ENCODE data around the gene CELSR3.
A peak's percentile ranks its signal among the peaks of the same experiment; 100 is the strongest.

CELSR3 gene

GRCh38 chr3:48614044-48614443 lies 48.6 kb downstream of the CELSR3 start:
- Histone ChIP-seq H3K27ac (peak overlapping the region in 1 of 21 experiments; percentile 14), H3K4me3 (no peak overlapping the region)

DNA sequence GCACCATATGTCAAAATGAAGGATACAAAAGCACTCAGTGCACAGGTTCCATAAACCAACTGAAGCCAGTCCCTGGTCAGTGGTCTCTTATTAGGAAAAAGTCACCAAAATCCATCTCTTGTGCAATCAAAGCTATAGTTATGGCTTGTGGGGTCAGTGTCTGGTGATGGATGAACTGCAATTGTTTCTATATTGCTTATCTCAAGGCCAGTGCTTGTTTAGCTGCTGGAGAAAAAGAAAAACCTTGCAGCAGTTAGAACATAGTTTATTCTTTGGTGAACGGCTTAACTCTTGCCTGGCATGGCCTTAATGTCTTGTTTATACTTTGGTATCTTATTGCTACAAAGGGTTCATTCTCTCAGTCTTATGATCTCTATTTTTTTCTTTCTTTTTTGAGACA lies 50.4 kb downstream of the CELSR3 start:
- Histone ChIP-seq H3K27ac (no peak overlapping the region), H3K4me3 (no peak overlapping the region)

DNA sequence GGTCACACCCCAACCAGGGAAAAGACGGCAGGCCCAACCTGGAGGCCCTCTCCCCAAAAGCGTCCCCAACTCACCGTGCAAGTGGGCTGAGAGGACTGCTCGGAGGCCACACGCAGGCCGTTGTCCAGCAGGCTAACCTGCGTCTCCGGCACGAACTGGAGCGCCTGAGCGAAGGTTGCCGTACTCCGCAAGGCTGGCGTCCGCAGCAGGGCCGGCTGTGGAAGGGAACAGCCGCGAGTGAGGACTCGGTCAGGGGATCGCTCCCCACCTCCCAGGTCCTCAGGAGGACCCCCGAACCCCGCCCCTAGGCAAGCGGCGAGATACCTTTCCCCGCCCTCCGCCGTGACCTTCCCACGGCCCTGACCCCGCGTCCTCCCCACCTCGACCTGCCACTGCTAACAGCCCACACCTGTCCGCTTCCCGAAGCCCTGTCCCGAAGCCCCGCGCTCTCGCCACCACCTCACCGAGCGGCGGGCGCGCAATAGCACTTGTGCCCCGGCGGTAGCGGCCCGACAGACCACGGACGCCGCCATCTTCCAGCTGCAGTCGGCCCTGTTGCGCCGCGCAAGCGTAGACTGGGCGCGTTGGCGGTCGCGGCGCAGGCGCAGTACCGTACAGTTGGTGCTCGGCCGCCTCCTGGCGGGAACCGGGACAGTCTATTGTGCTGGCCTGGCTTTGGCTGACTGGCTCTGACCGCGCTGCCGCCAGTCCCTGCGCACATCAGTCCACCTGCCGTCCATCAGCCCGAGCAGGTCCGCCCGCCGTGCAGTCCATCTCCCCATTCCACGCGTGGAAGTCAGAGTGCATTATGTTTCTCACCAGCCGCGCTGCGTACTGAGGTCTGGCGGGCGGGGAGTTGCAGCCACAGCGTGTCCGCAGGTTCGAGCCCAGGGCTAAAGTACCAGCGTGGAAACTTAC lies 53.3 kb downstream of the CELSR3 start, which contains the start of gene UQCRC1:
Gene UQCRC1, minus strand, starts transcription at position 559 of the 918 bp plus-strand sequence. Its CDS starts 26 bp downstream, at position 533.
- peak within 1 kb of the TSS; percentile 74 to 98 (median 93) for H3K27ac ChIP-seq

GRCh38 chr3:48607519-48607918 lies 55.2 kb downstream of the CELSR3 start:
- H3K27ac ChIP-seq: no peak overlapping the region
- no peak overlapping the region for H3K4me3 ChIP-seq

More for the DNA sequence above, 53.3 kb downstream of the CELSR3 start, which contains the start of gene UQCRC1:
- peak within 1 kb of the TSS; percentile 60 to 97 (median 89) for H3K4me3 ChIP-seq

DNA sequence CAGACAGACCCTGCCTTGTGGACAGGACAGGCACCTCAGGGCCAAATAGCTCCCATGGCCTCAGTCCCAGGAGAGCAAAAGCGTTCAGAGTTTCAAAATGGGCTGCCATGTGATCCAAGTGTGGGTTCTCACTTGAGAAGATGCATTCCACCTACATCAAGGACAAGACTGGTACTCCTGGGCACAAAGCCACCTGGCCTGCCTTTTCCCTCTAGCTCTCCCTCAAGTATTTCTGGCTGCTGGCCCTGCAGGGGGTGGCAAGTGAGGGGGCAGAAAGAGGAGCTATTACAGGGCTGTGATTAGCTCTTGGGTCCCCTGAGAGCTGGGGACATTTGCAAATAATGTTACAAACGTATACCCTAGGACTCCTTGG lies 61.1 kb downstream of the CELSR3 start:
- Histone ChIP-seq H3K4me3 (no peak overlapping the region), H3K27ac (peak overlapping the region in 1 of 21 experiments; percentile 3)

DNA sequence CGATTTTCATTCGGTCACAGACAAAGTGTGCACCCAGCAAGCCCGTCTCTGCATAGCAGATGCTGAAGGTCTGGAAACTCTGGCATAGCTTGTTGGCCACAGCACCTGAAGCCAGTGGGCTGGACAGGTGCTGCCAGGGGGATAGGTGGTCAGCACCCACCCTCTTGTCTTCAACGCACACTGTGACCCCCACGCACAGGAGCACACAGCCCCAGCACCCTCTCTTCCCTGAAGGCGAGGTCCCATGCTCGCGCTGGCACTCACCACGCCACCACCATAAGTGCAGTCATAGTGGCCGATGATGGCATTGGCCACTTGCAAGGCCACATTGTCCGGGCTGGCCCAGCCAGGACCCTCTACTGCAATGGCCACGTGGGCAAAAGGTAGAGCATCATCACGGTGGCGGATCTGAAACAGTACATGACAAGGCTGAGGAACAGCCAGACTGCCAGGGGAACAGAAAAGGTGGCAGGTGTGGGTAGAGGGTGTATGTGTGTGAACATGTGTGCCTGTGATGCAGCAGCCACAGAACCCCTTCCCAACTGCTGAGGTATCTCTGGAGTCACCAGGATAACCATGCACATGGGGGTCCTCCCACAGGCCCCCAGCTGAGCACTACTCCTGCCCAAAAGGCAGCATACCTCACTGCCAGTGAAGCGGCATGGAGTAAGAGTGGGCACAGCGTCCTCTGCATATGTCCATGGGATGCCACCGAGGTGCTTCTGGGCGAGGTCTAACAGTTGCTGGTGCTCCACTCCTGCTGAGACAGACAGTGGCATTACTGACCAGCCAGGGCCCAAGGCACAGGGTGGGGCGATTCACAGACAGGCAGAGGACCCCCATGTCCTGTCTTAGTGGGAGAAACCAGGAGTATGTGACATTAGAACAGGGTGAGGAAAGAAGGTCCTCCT lies 61.7 kb downstream of the CELSR3 start:
- no peak overlapping the region for H3K4me3 ChIP-seq
- H3K27ac ChIP-seq: peak overlapping the region in 6 of 21 experiments; percentile 3 to 78 (median 56)

DNA sequence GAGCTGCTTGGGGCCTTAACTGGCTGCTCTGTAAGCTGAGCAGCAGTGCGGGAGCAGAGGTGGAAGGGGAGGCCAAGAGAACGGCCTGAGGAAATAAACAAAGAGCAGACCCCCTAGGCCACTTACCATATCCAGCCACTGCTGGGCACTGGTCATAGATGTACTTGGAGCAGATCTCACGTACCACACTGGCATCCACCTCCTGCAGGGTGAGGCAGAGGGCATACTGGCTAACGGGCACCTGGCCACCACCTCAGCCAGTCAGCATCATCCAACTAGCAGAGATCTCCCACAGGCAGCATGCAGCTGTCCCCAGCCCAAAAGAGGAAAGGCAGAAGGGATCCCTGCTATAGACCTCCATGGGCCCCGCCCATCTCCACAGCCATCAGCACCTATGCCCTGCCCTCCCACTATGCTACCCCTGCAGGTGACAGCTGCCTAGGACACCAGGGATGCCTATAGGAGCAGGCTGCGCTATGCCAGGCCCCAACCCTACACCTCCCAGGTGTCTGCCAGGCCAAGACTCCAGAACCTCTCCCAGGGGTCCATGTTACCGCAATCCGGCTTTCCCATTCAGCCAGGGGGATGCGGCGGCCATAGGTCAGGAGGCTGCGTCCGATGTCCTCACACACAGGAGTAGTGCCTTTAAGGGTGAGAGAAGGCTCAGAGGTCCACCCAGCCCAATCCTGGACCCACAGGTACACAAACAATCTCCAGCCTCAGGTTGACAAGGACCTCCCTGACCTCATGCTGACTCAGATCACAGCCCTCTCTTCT lies 63.0 kb downstream of the CELSR3 start:
- Histone ChIP-seq H3K27ac (peak overlapping the region in 15 of 21 experiments; percentile 39 to 95 (median 78)), H3K4me3 (no peak overlapping the region)

DNA sequence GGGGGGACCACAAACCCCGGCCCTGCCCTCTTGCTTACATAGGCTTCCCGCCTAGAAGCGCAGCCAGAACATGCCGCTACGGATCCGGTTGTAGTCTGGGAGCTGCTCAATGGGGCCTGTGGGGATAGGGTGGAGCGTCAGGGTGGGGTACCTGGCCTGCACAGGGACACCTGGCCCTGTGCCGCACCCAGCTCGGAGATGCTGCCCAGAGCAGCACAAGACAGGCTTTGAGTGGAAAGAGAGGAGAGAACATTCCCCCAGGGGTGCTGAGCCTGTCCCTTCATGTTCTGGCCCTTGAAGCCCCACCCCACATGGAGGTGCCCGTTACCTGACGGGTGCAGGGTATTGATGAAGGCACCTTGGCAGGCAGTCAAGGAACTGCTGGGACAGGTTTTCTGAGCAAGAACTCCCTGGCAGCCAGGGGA lies 63.6 kb downstream of the CELSR3 start:
- no peak overlapping the region for H3K4me3 ChIP-seq

DNA sequence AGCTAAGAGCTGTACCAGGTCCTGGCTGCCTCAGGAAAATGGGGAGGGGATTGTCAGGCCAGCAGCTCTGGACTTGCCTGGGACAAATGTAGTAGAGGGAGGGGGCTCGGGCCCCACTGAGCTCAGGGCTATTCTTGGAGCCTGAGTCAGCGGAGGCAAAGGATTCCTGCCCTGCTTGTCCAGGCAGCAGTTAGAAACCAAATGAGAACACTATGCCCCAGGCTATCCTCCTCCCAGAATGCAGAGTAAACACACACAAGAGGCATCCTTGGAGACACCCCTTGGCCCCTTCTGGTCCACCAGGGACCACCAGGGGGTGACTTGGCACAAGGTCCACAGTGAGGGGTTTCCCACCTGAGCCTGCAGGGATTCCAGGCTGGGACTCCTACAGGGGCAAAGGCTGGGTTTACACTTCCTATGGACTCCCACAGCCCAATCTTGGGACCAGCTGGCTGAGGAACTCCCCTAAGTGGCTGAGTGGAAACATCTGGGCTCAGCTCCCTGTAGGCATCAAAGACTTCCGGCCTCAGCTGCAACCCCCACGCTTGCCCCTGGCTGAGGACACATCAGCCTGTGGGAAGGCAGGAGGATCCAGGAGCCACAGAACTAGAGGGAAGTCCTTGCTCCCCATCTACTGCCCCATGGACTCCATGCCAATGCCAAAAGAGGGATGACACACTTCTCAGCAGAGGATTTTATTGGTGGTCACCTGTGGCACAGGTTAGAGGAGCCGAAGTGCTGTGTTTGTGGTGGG lies 64.2 kb downstream of the CELSR3 start:
- H3K27ac ChIP-seq: peak overlapping the region in 20 of 21 experiments; percentile 39 to 95 (median 76)
- no peak overlapping the region for H3K4me3 ChIP-seq

More for the DNA sequence above, 63.6 kb downstream of the CELSR3 start:
- H3K27ac ChIP-seq: peak overlapping the region in 20 of 21 experiments; percentile 39 to 95 (median 76)

DNA sequence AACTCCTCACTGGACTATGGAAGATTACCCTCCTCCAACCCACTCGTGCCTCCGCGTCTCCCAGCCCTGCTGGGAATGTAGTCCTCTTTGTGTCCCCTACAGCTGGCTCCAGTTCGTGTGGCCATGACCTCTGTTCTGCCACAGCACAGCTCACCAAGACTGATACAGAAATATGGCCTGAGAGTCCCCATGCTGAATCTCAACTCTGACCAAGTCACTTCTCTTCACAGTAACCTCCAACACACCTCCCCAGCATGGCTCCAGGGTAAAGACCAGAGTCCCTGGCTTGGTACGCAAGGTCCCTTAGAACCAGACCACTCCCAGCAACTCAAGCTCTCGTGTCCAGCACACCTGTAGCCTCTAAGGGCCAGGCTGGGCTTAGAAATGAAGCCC lies 65.3 kb downstream of the CELSR3 start:
- Histone ChIP-seq H3K4me3 (no peak overlapping the region), H3K27ac (peak overlapping the region in 20 of 21 experiments; percentile 39 to 95 (median 76))

GRCh38 chr3:48596676-48597407 lies 65.8 kb downstream of the CELSR3 start:
- Histone ChIP-seq H3K27ac (peak overlapping the region in 19 of 21 experiments; percentile 39 to 95 (median 83)), H3K4me3 (no peak overlapping the region)

DNA sequence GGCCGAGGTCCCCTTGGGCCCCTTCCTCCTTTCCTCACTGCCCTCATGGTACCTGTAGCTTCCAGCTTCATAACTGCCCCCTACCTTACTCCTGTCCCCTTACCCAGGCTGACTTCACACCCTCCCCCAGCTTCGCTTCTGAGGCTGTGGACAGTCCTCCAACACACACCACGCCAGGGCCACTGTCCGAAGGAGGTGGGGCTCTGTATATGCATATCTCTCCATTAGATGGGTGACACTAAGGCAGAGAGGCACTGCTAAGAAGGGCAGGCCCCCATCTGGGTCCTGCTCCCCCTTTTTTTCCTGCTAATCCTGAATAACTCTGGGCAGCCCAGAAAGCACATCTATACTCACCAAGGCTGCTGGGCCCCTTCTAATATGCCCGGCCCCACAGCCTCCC lies 66.5 kb downstream of the CELSR3 start:
- Histone ChIP-seq H3K4me3 (no peak overlapping the region), H3K27ac (peak overlapping the region in 19 of 21 experiments; percentile 7 to 95 (median 83))

GRCh38 chr3:48595526-48596121 lies 67.1 kb downstream of the CELSR3 start:
- Histone ChIP-seq H3K4me3 (peak overlapping the region in 6 of 7 experiments; percentile 35 to 51 (median 50)), H3K27ac (peak overlapping the region in 20 of 21 experiments; percentile 7 to 95 (median 84))

GRCh38 chr3:48595075-48595525 lies 67.6 kb downstream of the CELSR3 start, which contains the start of gene COL7A1:
Gene COL7A1 (minus strand): TSS chr3:48595329. CDS start chr3:48595159, 170 bp downstream.
- Histone ChIP-seq H3K27ac (peak within 1 kb of the TSS in 20 of 21 experiments; percentile 40 to 95 (median 84)), H3K4me3 (peak within 1 kb of the TSS; percentile 35 to 51 (median 49))

DNA sequence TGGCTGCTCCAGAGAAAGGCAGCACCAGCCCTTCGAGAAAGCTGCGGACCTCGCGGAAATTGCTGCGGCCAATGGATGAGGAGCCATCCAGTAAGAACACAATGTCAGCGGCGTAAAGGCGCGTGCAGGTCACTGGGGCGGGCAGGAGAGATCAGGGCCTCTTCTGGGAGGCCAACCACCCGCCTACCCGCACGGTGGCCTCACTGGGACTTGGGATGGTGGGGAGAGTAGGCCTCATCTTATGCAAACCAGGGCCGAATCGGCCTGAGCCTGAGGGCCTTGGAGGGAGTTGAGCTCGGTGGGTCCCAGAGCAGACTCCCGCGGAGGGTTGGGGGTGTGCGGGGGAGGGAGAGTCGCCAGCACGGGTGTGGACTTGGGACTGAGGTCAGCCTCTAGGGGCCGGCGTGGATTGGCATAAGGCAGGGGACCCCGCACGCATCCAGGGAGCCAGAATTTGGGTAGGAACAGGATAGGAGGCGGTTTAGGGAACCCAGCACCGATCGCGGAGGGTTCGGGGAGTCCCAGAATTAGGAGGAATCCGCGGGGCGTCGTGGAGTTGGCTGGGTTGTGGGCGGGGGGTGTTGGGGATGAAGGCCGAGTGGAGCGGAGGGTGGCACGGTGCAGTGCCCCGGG lies 68.2 kb downstream of the CELSR3 start:
- Histone ChIP-seq H3K27ac (peak overlapping the region in 20 of 21 experiments; percentile 40 to 95 (median 84)), H3K4me3 (peak overlapping the region; percentile 35 to 51 (median 49))

DNA sequence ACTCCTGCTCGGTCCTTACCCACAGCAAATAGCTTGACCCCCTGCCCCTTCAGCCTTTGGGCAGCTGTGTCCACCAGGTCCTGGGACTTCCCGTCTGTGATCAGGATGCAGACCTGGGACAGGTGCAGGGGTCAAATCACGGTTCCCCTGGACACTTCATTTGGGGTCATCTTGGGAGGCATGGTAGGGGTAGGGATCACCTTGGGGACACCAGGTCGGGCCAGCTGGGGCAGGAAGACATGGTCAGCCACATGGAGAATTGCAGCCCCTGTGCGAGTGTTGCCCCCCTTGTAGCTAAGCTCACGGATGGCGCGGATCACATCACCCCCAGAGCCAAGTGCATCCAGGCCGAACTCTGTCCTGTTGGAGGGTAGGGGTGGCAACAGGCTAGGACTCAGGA lies 69.3 kb downstream of the CELSR3 start:
- Histone ChIP-seq H3K27ac (peak overlapping the region in 3 of 21 experiments; percentile 60 to 90 (median 84)), H3K4me3 (peak overlapping the region in 5 of 7 experiments; percentile 35 to 51 (median 49))
